PC-3 (cell line): ENCODE data around the gene ZFHX3. TPM values are rescaled to one million over a fixed set of nuclear protein-coding genes. Genes with fewer than 3 reads are reported as not detected.
"Not testable (repeated sequence)": the region's sequence is repeated elsewhere in the genome, so short reads cannot be mapped to it uniquely, and the experiment has no call there.

Source experiments
- ATAC-seq: fragments of 200-7000 bp; cut with Tn5 transposase; 2 replicates; pipeline ENCODE4 v1.9.1; 2020; ENCODE audit warnings: mild to moderate bottlenecking, moderate library complexity
- BruUV-seq: library from RNA; stranded (reverse); fragments of 400-500 nt; replicated peaks from 2 replicates; lab custom pipeline; 2021; lab: Mats Ljungman, UMichigan
- CTCF ChIA-PET: fragments of 300-600 bp; sonication (Branson Sonifier 250); formaldehyde crosslinking; loops from one replicate; lab custom pipeline; 2022; ENCODE audit warnings: antibody characterized with exemption; lab: Charles Lee
- POLR2A ChIA-PET: fragments of 300-600 bp; sonication (Branson Sonifier 250); formaldehyde crosslinking; loops from one replicate; lab custom pipeline; 2022; ENCODE audit warnings: antibody characterized with exemption; ENCODE audit not compliant: unreplicated experiment; lab: Charles Lee
- DNase-seq: peaks from one replicate; pipeline ENCODE4 v3.0.0-alpha.2; 2015
- H2AFZ ChIP-seq: fragments of 300-600 bp; sonication (generic); 2 replicates; pipeline ENCODE4 v1.6.0; 2016; ENCODE audit warnings: antibody characterized with exemption, low read length
- H3F3A ChIP-seq: fragments of 300-600 bp; sonication (generic); one replicate; pipeline ENCODE4 v1.6.0; 2017; ENCODE audit warnings: antibody characterized with exemption, low read length, control low read depth, mild to moderate bottlenecking; ENCODE audit not compliant: unreplicated experiment
- H3K27ac ChIP-seq: fragments of 300-600 bp; sonication (generic); 2 replicates; pipeline ENCODE4 v1.5.1; 2016; ENCODE audit warnings: mild to moderate bottlenecking, low read length
- H3K27me3 ChIP-seq: fragments of 300-600 bp; sonication (generic); 2 replicates; pipeline ENCODE4 v1.6.1; 2016; ENCODE audit warnings: low read length, mixed read lengths
- H3K36me3 ChIP-seq: fragments of 300-600 bp; sonication (generic); 2 replicates; pipeline ENCODE4 v1.6.1; 2016; ENCODE audit warnings: low read depth, mixed run types, low read length, mixed read lengths
- H3K4me1 ChIP-seq: fragments of 300-600 bp; sonication (generic); 2 replicates; pipeline ENCODE4 v1.5.1; 2016; ENCODE audit warnings: low read length; ENCODE audit not compliant: insufficient read depth
- H3K4me2 ChIP-seq: fragments of 300-600 bp; sonication (generic); 2 replicates; pipeline ENCODE4 v1.6.0; 2016; ENCODE audit warnings: low read length
- H3K4me3 ChIP-seq: fragments of 300-600 bp; sonication (generic); 2 replicates; pipeline ENCODE4 v1.5.1; 2016; ENCODE audit warnings: mild to moderate bottlenecking, low read length, mixed read lengths
- H3K79me2 ChIP-seq: fragments of 300-600 bp; sonication (generic); 2 replicates; pipeline ENCODE4 v1.6.1; 2017; ENCODE audit warnings: low read length, mixed read lengths
- H3K9ac ChIP-seq: fragments of 300-600 bp; sonication (generic); 2 replicates; pipeline ENCODE4 v1.6.0; 2016; ENCODE audit warnings: mild to moderate bottlenecking, low read length
- H3K9me2 ChIP-seq: fragments of 300-600 bp; sonication (generic); replicated peaks from 2 replicates; pipeline ENCODE4 v1.6.1; 2016; ENCODE audit warnings: mixed run types, low read length, mixed read lengths
- H3K9me3 ChIP-seq: fragments of 300-600 bp; sonication (generic); 2 replicates; pipeline ENCODE4 v1.6.1; 2016; ENCODE audit warnings: low read length, mixed read lengths
- H4K20me1 ChIP-seq: fragments of 300-600 bp; sonication (generic); 2 replicates; pipeline ENCODE4 v1.6.1; 2016; ENCODE audit warnings: low read length, mixed read lengths
- CTCF ChIP-seq: fragments of 300-600 bp; sonication (generic); conservative IDR thresholded peaks from 2 replicates; pipeline ENCODE4 v1.5.1; 2017; ENCODE audit warnings: antibody characterized with exemption, low read depth, mild to moderate bottlenecking, low read length
- EZH2 ChIP-seq: fragments of 300-600 bp; sonication (generic); IDR thresholded peaks from one replicate; pipeline ENCODE4 v1.6.1; 2017; ENCODE audit warnings: antibody characterized with exemption, mild to moderate bottlenecking, low read length; ENCODE audit not compliant: unreplicated experiment
- EZH2phosphoT487 ChIP-seq: fragments of 300-600 bp; sonication (generic); IDR thresholded peaks from 2 replicates; pipeline ENCODE4 v1.6.1; 2018; ENCODE audit warnings: mild to moderate bottlenecking, antibody characterized with exemption, low read length, borderline replicate concordance
- intact Hi-C: fragments of 100-400 bp; cut with micrococcal nuclease; formaldehyde crosslinking; loops from 2 replicates; pipeline ENCODE4 v1.9.0; 2023
- total RNA-seq: library from RNA; depleted of rRNA; stranded (reverse); fragments of >200 nt; gene quantifications from 2 replicates; pipeline ENCODE4 v1.2.3, GENCODE V29; 2014

Gene ZFHX3
- total RNA-seq, 1 experiment from 2014 or later, result 3.5 TPM

DNA sequence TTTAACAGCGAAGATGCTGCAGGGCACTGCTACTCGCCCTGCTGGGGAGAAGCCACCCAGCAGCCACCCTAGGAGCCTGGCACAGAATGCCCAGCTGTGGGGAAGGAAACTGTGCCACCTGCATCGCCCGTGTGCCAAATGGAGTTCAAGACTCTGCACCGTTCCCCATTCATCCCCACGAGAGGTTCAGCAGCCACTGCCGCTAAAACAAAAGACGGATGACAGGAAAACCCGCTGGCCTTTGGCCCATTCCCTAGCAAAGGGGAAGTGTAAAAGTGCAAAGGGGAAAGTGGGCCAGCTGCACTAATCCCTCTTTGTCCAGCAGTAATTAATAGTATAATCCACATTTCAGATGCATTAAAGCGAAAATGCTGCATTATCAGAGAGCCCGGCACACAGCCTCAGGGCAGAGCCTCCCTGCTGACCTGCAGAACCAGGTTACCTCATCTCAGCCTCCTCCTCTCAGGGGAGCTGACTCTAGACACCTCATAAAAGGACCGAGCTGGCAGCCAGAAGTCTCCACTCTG is 37.7 kb downstream of the ZFHX3 start:
- Histone ChIP-seq H4K20me1 (no peaks in the 10 kb centered on the region), H3K27ac (no peak overlapping the region), H3K79me2 (peaks cover 81% of the 10 kb centered on the region), H3K9ac (no peak overlapping the region), H3K4me3 (no peak overlapping the region), H3K27me3 (no peaks in the 10 kb centered on the region), H2AFZ (no peak overlapping the region), H3K9me3 (no peaks in the 10 kb centered on the region), H3K36me3 (no peaks in the 10 kb centered on the region), H3K9me2 (no peaks in the 10 kb centered on the region), H3K4me1 (peaks cover 7% of the 10 kb centered on the region; the same call in 1 of the 2 replicates), H3F3A (no peaks in the 10 kb centered on the region), H3K4me2 (no peak overlapping the region)
- intact Hi-C loops, result no loop called here
- ATAC-seq, result no peak
- BruUV-seq, result no TSS peak
- TF ChIP-seq EZH2phosphoT487, result no peak
- no peak for TF ChIP-seq CTCF
- no peak for TF ChIP-seq EZH2
- CTCF ChIA-PET, result no interaction called here
- POLR2A ChIA-PET, result no interaction called here
- peak; percentile 22 for DNase-seq

GRCh38 chr16:73009710-73010109 is 38.2 kb downstream of the ZFHX3 start:
- intact Hi-C loops, H4K20me1 ChIP-seq, H3K27me3 ChIP-seq, H2AFZ ChIP-seq, H3F3A ChIP-seq, H3K4me3 ChIP-seq, H3K9me3 ChIP-seq, DNase-seq, H3K4me2 ChIP-seq, H3K4me1 ChIP-seq, H3K27ac ChIP-seq, H3K9me2 ChIP-seq, POLR2A ChIA-PET, H3K36me3 ChIP-seq, CTCF ChIA-PET, H3K9ac ChIP-seq, BruUV-seq, ATAC-seq: not testable (repeated sequence)
- H3K79me2 ChIP-seq, result peaks cover 81% of the 10 kb centered on the region

DNA sequence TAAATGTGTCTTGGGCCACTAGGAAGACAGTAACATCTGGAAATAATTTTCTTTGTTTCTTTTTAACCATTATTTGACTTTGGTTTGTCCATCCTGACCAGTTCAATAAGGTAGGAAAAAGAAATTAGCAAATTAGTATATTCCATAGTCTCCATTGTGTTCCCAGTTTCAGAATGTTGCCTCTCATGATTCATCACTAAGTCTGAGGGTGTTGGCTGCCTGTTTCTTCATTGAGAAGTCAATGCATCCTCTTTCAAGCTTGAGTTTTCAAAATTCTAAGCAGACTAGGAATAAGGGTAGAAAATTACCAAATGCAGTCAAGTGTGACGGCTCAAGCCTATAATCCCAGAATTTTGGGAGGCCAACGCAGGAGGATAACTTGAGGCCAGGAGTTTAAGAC is 41.9 kb downstream of the ZFHX3 start:
- ChIA-PET POLR2A (no interaction called here), CTCF (no interaction called here)
- intact Hi-C loops, result no loop called here
- Histone ChIP-seq H3K27ac (no peak overlapping the region), H3K27me3 (no peaks in the 10 kb centered on the region), H3K4me1 (peaks cover 7% of the 10 kb centered on the region; the same call in 1 of the 2 replicates), H3K9me3 (no peaks in the 10 kb centered on the region), H3K9me2 (no peaks in the 10 kb centered on the region), H3K9ac (no peak overlapping the region), H2AFZ (no peak overlapping the region), H3K36me3 (no peaks in the 10 kb centered on the region), H3K4me2 (no peak overlapping the region), H3K79me2 (peaks cover 71% of the 10 kb centered on the region), H3F3A (no peaks in the 10 kb centered on the region), H4K20me1 (no peaks in the 10 kb centered on the region), H3K4me3 (no peak overlapping the region)
- ATAC-seq (no peak), DNase-seq (no peak)
- no peak for TF ChIP-seq CTCF
- no peak for TF ChIP-seq EZH2phosphoT487
- no peak for TF ChIP-seq EZH2
- BruUV-seq, result no TSS peak
